SU-DHL-6 (cell line): ENCODE results near the gene LMX1A.

ENCODE experiments used
- EZH2phosphoT487 ChIP-seq: fragments of 200-600 bp; sonication (generic), shearing (Covaris generic); conservative IDR thresholded peaks from 2 replicates; pipeline ENCODE4 v1.6.1; 2018; ENCODE audit warnings: mild to moderate bottlenecking, antibody characterized with exemption, low read length, moderate library complexity, mixed read lengths
- TF ChIP-seq, protein P1 (sequence below): fragments of 200-600 bp; sonication (generic); IDR thresholded peaks from one replicate; pipeline ENCODE4 v1.5.1; 2017; ENCODE audit warnings: antibody characterized with exemption, mild to moderate bottlenecking, low read length, moderate library complexity; ENCODE audit not compliant: insufficient read depth, poor library complexity, severe bottlenecking

DNA sequence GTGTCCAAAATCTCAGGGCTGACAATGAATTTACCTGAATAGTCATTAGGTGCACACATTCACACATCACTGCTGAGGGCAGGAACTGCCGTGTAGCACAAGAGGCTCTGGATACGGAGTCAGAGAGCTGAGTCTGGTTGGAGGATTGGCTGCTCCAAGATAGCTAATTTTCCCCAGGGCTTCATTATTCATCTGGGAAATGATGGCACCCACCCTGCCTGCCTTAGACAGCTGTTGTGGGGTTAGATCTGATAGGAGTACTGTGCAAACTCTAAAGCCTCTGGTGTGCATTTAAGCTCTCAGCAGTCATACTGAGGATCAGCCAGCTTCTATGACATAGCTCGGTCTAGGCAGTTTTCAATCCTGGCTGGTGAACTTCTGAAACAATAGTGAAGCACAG is 67.0 kb downstream of the LMX1A start:
- TF ChIP-seq, protein P1, sequence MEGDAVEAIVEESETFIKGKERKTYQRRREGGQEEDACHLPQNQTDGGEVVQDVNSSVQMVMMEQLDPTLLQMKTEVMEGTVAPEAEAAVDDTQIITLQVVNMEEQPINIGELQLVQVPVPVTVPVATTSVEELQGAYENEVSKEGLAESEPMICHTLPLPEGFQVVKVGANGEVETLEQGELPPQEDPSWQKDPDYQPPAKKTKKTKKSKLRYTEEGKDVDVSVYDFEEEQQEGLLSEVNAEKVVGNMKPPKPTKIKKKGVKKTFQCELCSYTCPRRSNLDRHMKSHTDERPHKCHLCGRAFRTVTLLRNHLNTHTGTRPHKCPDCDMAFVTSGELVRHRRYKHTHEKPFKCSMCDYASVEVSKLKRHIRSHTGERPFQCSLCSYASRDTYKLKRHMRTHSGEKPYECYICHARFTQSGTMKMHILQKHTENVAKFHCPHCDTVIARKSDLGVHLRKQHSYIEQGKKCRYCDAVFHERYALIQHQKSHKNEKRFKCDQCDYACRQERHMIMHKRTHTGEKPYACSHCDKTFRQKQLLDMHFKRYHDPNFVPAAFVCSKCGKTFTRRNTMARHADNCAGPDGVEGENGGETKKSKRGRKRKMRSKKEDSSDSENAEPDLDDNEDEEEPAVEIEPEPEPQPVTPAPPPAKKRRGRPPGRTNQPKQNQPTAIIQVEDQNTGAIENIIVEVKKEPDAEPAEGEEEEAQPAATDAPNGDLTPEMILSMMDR, result no peak
- TF ChIP-seq EZH2phosphoT487, result no peak
